GM12878 (cell line): ENCODE measurements around the gene MORN4. TPM values are rescaled to one million over a fixed set of nuclear protein-coding genes. Genes with fewer than 3 reads are reported as not detected.

Source experiments
- CHD4 ChIP-seq: fragments of 200-600 bp; sonication (generic); IDR thresholded peaks from 2 replicates; pipeline ENCODE4 v1.6.1; 2016; ENCODE audit warnings: mild to moderate bottlenecking
- GATAD2B ChIP-seq: fragments of 450-650 bp; conservative IDR thresholded peaks from 2 replicates; pipeline ENCODE4 v1.6.1; 2017; ENCODE audit warnings: low read depth, mild to moderate bottlenecking, moderate library complexity
- HDGF ChIP-seq: fragments of 450-650 bp; IDR thresholded peaks from 2 replicates; pipeline ENCODE4 v1.6.1; 2016; ENCODE audit warnings: antibody characterized with exemption
- MXI1 ChIP-seq: fragments of 150-350 bp; IDR thresholded peaks from 2 replicates; pipeline ENCODE4 v1.6.1; 2011; ENCODE audit warnings: low read depth, mild to moderate bottlenecking, inconsistent platforms, low read length, improper control_type of control experiment
- MYB ChIP-seq: fragments of 150-350 bp; IDR thresholded peaks from 2 replicates; pipeline ENCODE4 v1.6.1; 2014; ENCODE audit warnings: mild to moderate bottlenecking, low read depth, low read length, borderline replicate concordance
- NFYA ChIP-seq: IDR thresholded peaks from 2 replicates; pipeline ENCODE4 v1.6.1; 2011; ENCODE audit warnings: low read depth, mild to moderate bottlenecking, low read length, improper control_type of control experiment, borderline replicate concordance
- NR2C1 ChIP-seq: fragments of 450-650 bp; IDR thresholded peaks from 2 replicates; pipeline ENCODE4 v1.6.1; 2017; ENCODE audit warnings: antibody characterized with exemption, mild to moderate bottlenecking, moderate library complexity
- NR2C2 ChIP-seq: IDR thresholded peaks from 2 replicates; pipeline ENCODE4 v1.6.1; 2011; ENCODE audit warnings: borderline replicate concordance, low read depth; ENCODE audit not compliant: control insufficient read depth, insufficient read length
- NRF1 ChIP-seq: conservative IDR thresholded peaks from 2 replicates; pipeline ENCODE4 v1.6.1; 2011; ENCODE audit warnings: mild to moderate bottlenecking, low read depth, low read length, improper control_type of control experiment
- PAX8 ChIP-seq: fragments of 450-650 bp; IDR thresholded peaks from 2 replicates; pipeline ENCODE4 v1.6.1; 2017; ENCODE audit warnings: mild to moderate bottlenecking, moderate library complexity
- POU2F2 ChIP-seq: IDR thresholded peaks from 3 replicates; pipeline ENCODE4 v1.6.1; 2011; ENCODE audit warnings: low read depth, mild to moderate bottlenecking, low read length, borderline replicate concordance
- RCOR1 ChIP-seq: conservative IDR thresholded peaks from 2 replicates; pipeline ENCODE4 v1.6.1; 2012; ENCODE audit warnings: low read depth, low read length, improper control_type of control experiment
- RUNX3 ChIP-seq: IDR thresholded peaks from 2 replicates; pipeline ENCODE4 v1.6.1; 2012; ENCODE audit warnings: low read length, inconsistent platforms
- ZNF217 ChIP-seq: fragments of 450-650 bp; IDR thresholded peaks from 2 replicates; pipeline ENCODE4 v1.6.1; 2017; ENCODE audit warnings: antibody characterized with exemption, mild to moderate bottlenecking
- polyA plus RNA-seq, 11 experiments: library from polyadenylated mRNA; depleted of rRNA in 4 of 11; unstranded in 6 of 11; stranded (reverse) in 5 of 11; fragments of >200 nt; fragmentation: Nextera tagmentation in 4 of 11; fragmentation: Illumina TruSeq in 1 of 11; extraction: Ambion mirVana in 4 of 11; extraction: Trizol in 1 of 11; gene quantifications; 1 replicate in 1 of 11; 2 replicates in 10 of 11; pipeline versions ENCODE4 v1.2.1 to v1.2.3, GENCODE V29; 2011 to 2016; ENCODE audit warnings: inconsistent platforms in 2 of 11, missing spikeins in 2 of 11, low read depth in 1 of 11
- total RNA-seq, 4 experiments: library from RNA; depleted of rRNA in 3 of 4; stranded (reverse); fragments of >200 nt in 3 of 4; fragmentation: Illumina TruSeq in 1 of 4; extraction: Trizol in 1 of 4; gene quantifications; 2 replicates each; pipeline versions ENCODE4 v1.2.1 to v1.2.3, GENCODE V29; 2013 to 2021
- TF ChIP-seq, protein P1 (sequence below): fragments of 450-650 bp; formaldehyde crosslinking; IDR thresholded peaks from 2 replicates; pipeline ENCODE4 v1.5.0; 2022; ENCODE audit warnings: mild to moderate bottlenecking, missing genetic modification characterization
- TF ChIP-seq, protein P2 (sequence below): IDR thresholded peaks from 2 replicates; pipeline ENCODE4 v1.6.1; 2012; ENCODE audit warnings: mild to moderate bottlenecking, low read depth, low read length
- TF ChIP-seq, protein P3 (sequence below): fragments of 450-650 bp; IDR thresholded peaks from 2 replicates; pipeline ENCODE4 v1.6.1; 2017; ENCODE audit warnings: antibody characterized with exemption, mild to moderate bottlenecking, moderate library complexity
- TF ChIP-seq, protein P4 (sequence below): IDR thresholded peaks from 2 replicates; pipeline ENCODE4 v1.6.1; 2011; ENCODE audit warnings: borderline replicate concordance, low read depth, mild to moderate bottlenecking, moderate library complexity, low read length; ENCODE audit not compliant: insufficient read depth, poor library complexity, severe bottlenecking

Gene MORN4
- total and polyA plus RNA-seq, 10 of the 15 experiments (the other 5 are each of a cell fraction or from before 2014, with no cell fraction given) = 1.3 to 5.5 (median 2.6) TPM

DNA sequence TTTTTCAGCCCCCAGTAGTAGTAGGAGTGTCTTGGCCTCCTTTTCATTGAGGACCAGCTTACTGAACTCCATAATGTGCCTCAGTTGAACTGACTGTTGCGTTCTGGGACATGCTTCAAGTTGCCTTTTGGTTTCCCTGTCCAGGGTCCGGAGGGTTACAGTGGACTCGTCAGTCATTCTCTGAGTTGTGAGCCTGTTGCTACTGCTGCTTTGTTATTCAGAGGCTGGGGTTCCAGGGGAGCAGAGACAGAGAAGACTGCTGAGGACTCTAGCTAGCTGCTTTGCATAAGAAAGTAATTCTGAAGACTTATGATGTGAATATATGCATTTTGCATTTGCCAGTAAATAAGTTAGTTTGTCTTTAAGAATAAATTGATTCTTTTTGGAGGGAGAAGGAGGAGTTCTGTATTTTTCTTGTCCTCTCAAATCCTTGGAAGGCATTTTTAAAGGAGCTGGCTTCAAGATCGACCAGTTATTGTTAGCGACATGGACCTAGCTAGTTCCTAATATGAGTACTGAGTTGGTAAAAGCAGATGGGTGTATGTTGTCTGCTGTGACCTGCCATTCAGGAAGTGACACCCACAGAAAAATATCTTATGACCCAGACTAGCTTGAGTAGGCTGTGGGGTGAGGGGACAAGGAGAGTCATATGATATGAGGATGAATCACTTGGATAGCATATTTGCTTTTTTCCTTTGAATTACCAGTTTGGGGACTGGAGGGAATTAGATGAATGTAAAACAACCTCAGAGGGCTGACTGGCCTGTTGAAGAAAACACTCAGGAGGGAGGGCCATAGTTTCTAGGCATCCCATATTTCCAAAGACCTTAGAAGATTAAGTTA is 15.5 kb upstream of the MORN4 start (continued):
- TF ChIP-seq MXI1 = no peak; the same call in 1 of the 2 replicates
- TF ChIP-seq, protein P1, sequence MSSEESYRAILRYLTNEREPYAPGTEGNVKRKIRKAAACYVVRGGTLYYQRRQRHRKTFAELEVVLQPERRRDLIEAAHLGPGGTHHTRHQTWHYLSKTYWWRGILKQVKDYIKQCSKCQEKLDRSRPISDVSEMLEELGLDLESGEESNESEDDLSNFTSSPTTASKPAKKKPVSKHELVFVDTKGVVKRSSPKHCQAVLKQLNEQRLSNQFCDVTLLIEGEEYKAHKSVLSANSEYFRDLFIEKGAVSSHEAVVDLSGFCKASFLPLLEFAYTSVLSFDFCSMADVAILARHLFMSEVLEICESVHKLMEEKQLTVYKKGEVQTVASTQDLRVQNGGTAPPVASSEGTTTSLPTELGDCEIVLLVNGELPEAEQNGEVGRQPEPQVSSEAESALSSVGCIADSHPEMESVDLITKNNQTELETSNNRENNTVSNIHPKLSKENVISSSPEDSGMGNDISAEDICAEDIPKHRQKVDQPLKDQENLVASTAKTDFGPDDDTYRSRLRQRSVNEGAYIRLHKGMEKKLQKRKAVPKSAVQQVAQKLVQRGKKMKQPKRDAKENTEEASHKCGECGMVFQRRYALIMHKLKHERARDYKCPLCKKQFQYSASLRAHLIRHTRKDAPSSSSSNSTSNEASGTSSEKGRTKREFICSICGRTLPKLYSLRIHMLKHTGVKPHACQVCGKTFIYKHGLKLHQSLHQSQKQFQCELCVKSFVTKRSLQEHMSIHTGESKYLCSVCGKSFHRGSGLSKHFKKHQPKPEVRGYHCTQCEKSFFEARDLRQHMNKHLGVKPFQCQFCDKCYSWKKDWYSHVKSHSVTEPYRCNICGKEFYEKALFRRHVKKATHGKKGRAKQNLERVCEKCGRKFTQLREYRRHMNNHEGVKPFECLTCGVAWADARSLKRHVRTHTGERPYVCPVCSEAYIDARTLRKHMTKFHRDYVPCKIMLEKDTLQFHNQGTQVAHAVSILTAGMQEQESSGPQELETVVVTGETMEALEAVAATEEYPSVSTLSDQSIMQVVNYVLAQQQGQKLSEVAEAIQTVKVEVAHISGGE (CRISPR knock-in tag) = no peak
- no peak for TF ChIP-seq NR2C1
- peak; percentile 48; the same call in 1 of the 3 replicates for TF ChIP-seq POU2F2
- TF ChIP-seq NRF1 = no peak
- TF ChIP-seq MYB = 0 out of 2 replicates have a peak, but pooled peaks have one; percentile 20
- TF ChIP-seq, protein P2, sequence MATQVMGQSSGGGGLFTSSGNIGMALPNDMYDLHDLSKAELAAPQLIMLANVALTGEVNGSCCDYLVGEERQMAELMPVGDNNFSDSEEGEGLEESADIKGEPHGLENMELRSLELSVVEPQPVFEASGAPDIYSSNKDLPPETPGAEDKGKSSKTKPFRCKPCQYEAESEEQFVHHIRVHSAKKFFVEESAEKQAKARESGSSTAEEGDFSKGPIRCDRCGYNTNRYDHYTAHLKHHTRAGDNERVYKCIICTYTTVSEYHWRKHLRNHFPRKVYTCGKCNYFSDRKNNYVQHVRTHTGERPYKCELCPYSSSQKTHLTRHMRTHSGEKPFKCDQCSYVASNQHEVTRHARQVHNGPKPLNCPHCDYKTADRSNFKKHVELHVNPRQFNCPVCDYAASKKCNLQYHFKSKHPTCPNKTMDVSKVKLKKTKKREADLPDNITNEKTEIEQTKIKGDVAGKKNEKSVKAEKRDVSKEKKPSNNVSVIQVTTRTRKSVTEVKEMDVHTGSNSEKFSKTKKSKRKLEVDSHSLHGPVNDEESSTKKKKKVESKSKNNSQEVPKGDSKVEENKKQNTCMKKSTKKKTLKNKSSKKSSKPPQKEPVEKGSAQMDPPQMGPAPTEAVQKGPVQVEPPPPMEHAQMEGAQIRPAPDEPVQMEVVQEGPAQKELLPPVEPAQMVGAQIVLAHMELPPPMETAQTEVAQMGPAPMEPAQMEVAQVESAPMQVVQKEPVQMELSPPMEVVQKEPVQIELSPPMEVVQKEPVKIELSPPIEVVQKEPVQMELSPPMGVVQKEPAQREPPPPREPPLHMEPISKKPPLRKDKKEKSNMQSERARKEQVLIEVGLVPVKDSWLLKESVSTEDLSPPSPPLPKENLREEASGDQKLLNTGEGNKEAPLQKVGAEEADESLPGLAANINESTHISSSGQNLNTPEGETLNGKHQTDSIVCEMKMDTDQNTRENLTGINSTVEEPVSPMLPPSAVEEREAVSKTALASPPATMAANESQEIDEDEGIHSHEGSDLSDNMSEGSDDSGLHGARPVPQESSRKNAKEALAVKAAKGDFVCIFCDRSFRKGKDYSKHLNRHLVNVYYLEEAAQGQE = no peak
- TF ChIP-seq RUNX3 = peak; percentile 63
- no peak for TF ChIP-seq CHD4
- no peak for TF ChIP-seq ZNF217
- no peak for TF ChIP-seq NFYA
- no peak for TF ChIP-seq HDGF
- TF ChIP-seq, protein P3, sequence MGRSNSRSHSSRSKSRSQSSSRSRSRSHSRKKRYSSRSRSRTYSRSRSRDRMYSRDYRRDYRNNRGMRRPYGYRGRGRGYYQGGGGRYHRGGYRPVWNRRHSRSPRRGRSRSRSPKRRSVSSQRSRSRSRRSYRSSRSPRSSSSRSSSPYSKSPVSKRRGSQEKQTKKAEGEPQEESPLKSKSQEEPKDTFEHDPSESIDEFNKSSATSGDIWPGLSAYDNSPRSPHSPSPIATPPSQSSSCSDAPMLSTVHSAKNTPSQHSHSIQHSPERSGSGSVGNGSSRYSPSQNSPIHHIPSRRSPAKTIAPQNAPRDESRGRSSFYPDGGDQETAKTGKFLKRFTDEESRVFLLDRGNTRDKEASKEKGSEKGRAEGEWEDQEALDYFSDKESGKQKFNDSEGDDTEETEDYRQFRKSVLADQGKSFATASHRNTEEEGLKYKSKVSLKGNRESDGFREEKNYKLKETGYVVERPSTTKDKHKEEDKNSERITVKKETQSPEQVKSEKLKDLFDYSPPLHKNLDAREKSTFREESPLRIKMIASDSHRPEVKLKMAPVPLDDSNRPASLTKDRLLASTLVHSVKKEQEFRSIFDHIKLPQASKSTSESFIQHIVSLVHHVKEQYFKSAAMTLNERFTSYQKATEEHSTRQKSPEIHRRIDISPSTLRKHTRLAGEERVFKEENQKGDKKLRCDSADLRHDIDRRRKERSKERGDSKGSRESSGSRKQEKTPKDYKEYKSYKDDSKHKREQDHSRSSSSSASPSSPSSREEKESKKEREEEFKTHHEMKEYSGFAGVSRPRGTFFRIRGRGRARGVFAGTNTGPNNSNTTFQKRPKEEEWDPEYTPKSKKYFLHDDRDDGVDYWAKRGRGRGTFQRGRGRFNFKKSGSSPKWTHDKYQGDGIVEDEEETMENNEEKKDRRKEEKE = no peak
- no peak for TF ChIP-seq GATAD2B
- TF ChIP-seq, protein P4, sequence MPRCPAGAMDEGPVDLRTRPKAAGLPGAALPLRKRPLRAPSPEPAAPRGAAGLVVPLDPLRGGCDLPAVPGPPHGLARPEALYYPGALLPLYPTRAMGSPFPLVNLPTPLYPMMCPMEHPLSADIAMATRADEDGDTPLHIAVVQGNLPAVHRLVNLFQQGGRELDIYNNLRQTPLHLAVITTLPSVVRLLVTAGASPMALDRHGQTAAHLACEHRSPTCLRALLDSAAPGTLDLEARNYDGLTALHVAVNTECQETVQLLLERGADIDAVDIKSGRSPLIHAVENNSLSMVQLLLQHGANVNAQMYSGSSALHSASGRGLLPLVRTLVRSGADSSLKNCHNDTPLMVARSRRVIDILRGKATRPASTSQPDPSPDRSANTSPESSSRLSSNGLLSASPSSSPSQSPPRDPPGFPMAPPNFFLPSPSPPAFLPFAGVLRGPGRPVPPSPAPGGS = no peak
- TF ChIP-seq PAX8 = no peak
- no peak for TF ChIP-seq NR2C2
- TF ChIP-seq RCOR1 = no peak
